Stromal cell of bone marrow (primary cell): Measurements from ENCODE around the gene CRYGA.
"Not testable (repeated sequence)": the region's sequence is repeated elsewhere in the genome, so short reads cannot be mapped to it uniquely, and the experiment has no call there.

Experiments used
- DNase-seq: peaks from one replicate; pipeline ENCODE4 v3.0.0-alpha.2; 2012; ENCODE audit warnings: low read depth

The CRYGA gene

DNA sequence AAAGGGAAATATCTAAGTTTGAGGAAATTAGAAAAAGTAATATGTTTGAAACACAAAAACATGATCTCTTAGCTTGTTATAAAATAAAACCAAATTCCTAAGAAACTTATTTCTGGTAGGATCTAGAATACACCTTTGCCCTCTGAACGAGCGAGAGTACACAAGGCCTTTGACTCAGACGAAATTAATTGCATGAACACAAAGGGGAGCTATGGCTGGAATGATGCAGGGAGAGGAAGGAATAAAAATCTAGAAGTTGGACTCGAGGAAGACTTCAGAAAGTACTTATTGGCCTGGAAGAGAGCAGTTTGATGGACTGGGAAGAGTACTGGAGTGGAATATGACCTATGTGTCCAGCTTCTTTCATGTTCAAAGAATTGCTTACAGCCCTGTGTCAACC, 38.1 kb downstream of the CRYGA start:
- DNase-seq: no peak

DNA sequence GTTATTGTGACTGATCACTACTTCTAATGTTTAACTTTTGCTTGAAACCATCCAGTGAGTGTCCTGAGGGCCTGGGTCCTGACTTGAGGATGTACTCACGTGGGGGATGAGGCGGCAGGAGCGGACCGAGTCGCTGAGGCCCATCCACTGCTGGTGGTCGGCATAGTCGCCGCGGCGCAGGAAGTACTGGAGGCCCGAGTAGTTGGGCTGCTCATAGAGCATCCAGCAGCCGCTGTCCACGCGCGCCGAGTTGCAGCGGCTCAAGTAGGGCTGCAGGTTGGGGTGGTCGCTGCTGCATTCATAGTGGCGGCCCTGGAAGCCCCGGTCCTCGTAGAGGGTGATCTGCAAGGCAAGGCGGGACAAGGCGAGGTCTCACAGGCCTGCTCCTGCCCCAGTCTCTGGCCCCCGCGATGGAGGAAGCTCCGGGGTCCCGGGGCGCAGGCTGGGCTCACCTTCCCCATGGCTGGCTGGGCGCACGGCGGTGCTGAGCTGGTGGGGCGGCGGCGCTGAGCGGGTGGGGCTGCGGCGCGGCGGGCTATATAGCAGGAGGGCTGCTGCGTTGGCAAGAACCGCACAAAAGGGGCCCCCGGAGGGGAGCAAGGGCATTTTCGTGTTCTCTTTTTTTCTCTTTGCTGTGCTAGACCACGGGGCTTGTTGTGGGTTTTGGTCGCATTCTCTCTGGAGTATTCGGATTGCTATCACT, 39.2 kb downstream of the CRYGA start, which contains the start of gene CRYGD:
CRYGD (minus strand) TSS at position 512 of the 703 bp plus-strand sequence; CDS start at position 461, 51 bp downstream.
- not testable (repeated sequence) for DNase-seq

DNA sequence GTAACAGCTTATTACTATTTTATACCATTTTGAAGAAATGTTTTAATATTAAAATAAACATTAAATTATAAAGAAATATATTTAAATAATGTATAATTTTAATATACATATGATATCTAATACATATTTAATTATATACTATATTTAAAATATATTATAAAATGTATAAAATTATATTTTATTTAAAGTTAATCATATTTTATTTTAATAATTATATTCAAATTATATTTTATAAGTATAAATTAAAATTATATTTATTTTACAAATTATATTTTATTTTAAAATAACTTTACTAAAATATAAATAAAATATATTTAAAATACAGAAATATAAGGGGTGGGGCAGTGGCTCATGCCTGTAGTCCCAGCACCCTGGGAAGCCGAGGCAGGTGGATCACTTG, 41.1 kb downstream of the CRYGA start:
- DNase-seq: no peak

DNA sequence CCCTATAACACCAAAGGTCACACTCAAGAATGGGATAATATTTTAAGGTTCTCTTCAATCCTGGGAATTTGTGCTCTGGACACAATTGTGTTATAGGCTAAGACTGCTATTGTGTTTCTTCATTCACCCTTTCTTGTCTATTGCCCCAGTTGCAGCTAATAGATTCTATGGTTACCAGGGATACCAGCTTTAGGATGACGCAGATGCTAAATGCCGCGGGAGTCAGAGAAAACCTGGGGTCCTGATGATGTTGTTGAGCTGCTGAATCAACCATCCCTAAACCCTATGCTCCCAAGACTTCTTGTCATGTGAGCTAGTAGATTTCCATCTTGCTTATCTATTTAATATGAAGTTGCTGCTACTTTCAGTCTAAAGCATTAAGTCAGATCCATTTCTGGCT, 44.5 kb downstream of the CRYGA start:
- no peak for DNase-seq

DNA sequence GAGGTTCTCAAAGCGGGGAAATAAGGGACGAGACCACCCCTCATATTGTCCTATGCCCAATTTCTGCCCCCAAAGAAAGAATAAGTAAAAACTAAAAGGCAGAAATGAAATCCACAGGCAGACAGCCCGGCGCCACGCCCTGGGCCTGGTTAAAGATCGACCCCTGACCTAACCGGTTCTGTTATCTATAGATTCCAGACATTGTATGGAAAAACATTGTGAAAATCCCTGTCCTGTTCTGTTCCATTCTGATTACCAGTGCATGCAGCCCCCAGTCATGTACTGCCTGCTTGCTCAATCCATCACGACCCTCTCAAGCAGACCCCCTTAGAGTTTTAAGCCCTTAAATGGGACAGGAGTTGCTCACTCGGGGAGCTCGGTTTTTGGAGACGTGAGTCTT, 46.0 kb downstream of the CRYGA start:
- DNase-seq: not testable (repeated sequence)

DNA sequence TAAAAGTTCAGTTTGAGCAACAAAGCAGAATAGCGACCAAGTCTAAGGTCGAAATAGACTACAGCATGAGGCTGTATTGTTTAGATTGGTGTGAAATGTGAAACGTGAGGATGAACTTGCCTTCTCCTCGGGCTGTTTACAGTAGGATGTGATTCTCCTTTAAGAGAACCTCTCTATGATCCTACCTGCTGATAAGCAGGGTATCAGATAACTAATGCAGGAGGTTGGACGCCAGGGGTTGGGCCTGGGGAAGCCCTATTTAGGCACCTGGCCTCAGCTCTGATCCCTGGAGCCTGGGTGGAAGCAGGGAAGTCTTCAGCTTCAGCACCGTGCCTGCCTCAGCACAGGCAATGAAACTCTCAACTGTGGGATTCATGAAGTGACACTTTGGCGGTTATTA, 50.4 kb downstream of the CRYGA start:
- DNase-seq: no peak

DNA sequence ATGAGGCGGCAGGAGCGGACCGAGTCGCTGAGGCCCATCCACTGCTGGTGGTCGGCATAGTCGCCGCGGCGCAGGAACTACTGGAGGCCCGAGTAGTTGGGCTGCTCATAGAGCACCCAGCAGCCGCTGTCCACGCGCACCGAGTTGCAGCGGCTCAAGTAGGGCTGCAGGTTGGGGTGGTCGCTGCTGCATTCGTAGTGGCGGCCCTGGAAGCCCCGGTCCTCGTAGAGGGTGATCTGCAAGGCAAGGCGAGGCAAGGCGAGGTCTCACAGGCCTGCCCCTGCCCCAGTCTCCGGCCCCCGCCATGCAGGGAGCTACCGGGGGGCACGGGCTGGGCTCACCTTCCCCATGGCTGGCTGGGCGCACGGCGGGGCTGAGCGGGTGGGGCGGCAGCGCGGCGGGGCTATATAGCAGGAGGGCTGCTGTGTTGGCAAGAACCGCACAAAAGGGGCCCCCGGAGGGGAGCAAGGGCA, 51.1 kb downstream of the CRYGA start:
- not testable (repeated sequence) for DNase-seq
